Brain pericyte (primary cell): ENCODE measurements around the gene PCBD2.

Experiments
- DNase-seq: peaks from one replicate; pipeline ENCODE4 v3.0.0-alpha.2; 2012; ENCODE audit warnings: low read depth, low spot score

Gene PCBD2

GRCh38 chr5:135007305-135007704 is 102.4 kb downstream of the PCBD2 start:
- DNase-seq: no peak

GRCh38 chr5:135007749-135008363 is 102.9 kb downstream of the PCBD2 start:
- DNase-seq: no peak

GRCh38 chr5:135008556-135008955 is 103.6 kb downstream of the PCBD2 start:
- DNase-seq: no peak

GRCh38 chr5:135008981-135009735 is 104.2 kb downstream of the PCBD2 start:
- no peak for DNase-seq

- no peak for DNase-seq
Observed at GRCh38 chr5:135009736-135010501, 105.0 kb downstream of the PCBD2 start.

GRCh38 chr5:135010502-135011354 is 105.8 kb downstream of the PCBD2 start:
- DNase-seq: no peak

GRCh38 chr5:135011355-135012032 is 106.6 kb downstream of the PCBD2 start:
- DNase-seq: no peak

GRCh38 chr5:135012033-135012588 is 107.2 kb downstream of the PCBD2 start:
- DNase-seq: no peak
